ENCODE measurements around the gene TEX19. TPM values are rescaled to one million over a fixed set of nuclear protein-coding genes. Genes with fewer than 3 reads are reported as not detected.

TEX19 gene
- total and polyA plus RNA-seq, 2 of the 8 experiments (the other 6 are each of a cell fraction or from before 2014, with no cell fraction given): 0.54 to 0.80 TPM

- no peak for TF ChIP-seq GTF2F1 (IDR thresholded peaks at IDR 0.05; ENCODE audit: borderline replicate concordance, low read depth, low read length)
These were observed 31.2 kb downstream of the TEX19 start (continued) for GRCh38 chr17:82390015-82390859.
